ENCODE results near the gene ADCY10.

The ADCY10 gene

DNA sequence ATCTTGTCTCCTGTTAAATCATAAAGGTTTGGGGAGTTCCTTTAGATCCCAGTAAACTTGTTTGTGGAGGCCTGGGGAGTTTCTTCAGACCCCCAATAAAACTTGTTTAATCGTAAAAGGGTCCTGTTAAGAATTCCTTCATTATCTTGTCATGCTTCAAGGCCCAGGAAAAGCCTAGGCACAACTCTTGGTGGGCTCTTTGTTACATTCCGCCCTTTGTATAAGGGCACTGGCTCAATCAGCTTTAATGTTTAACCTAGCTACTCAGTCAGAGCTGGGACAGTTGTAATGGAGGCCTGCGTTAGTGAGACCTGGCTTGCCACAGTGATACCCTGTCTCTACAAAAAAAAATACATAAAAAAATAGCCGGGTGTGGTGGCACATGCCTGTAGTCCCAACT lies 115.0 kb downstream of the ADCY10 start (continued):
- no peak for TF ChIP-seq CSDC2 (CRISPR knock-in tag; IDR thresholded peaks at IDR 0.05)

DNA sequence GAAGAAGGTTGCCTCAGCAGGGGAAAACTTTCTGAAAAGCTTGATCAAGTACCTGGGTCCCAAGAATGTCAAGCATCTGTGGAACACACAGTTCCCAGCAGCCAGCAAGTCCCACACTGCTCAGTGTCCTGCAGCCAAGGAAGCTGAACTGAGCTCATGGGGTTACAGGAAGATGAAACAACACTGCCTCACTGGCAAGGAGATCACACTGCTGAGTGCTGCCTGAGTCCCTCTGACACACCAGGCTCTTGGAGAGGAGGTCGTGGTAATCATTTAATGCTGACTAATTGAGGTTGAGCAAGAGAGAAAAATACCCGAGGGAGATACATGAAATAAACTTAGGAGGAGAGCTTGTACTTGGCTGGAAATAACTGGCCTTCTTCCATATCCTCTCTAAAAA lies 116.9 kb downstream of the ADCY10 start:
- peak; percentile 97 for ATAC-seq

GRCh38 chr1:167795810-167796740 lies 117.9 kb downstream of the ADCY10 start:
- TF ChIP-seq SNAI2 (CRISPR knock-in tag; IDR thresholded peaks at IDR 0.05) (no peak), GLIS3 (CRISPR knock-in tag; IDR thresholded peaks at IDR 0.05) (no peak), ARNTL (CRISPR knock-in tag; IDR thresholded peaks at IDR 0.05; ENCODE audit: borderline replicate concordance, low read depth) (no peak), ZFP30 (CRISPR knock-in tag; IDR thresholded peaks at IDR 0.05) (no peak), PPARA (CRISPR knock-in tag; IDR thresholded peaks at IDR 0.05; ENCODE audit: borderline replicate concordance) (no peak), CREB5 (CRISPR knock-in tag; IDR thresholded peaks at IDR 0.05; ENCODE audit: low read depth) (no peak), POU6F1 (CRISPR knock-in tag; IDR thresholded peaks at IDR 0.05; ENCODE audit: borderline replicate concordance, low read depth) (no peak), CSDC2 (CRISPR knock-in tag; IDR thresholded peaks at IDR 0.05) (no peak), OSR1 (CRISPR knock-in tag; IDR thresholded peaks at IDR 0.05) (no peak), ZFP3 (CRISPR knock-in tag; IDR thresholded peaks at IDR 0.05) (no peak)
- ATAC-seq: no peak

More for the DNA sequence above, 116.9 kb downstream of the ADCY10 start:
- TF ChIP-seq ZNF565 (CRISPR knock-in tag; conservative IDR thresholded peaks at IDR 0.05; ENCODE audit: low read depth): no peak
- TF ChIP-seq TSHZ2 (CRISPR knock-in tag; IDR thresholded peaks at IDR 0.05): no peak
- TF ChIP-seq GLIS3 (CRISPR knock-in tag; IDR thresholded peaks at IDR 0.05): no peak
- TF ChIP-seq OSR1 (CRISPR knock-in tag; IDR thresholded peaks at IDR 0.05): no peak
- no peak for TF ChIP-seq ZC3H10 (CRISPR knock-in tag; IDR thresholded peaks at IDR 0.05)
- TF ChIP-seq ISL1 (CRISPR knock-in tag; IDR thresholded peaks at IDR 0.05): no peak
- TF ChIP-seq ZFP3 (CRISPR knock-in tag; IDR thresholded peaks at IDR 0.05): no peak
- no peak for TF ChIP-seq BACH2 (CRISPR knock-in tag; IDR thresholded peaks at IDR 0.05; ENCODE audit: borderline replicate concordance)
- no peak for TF ChIP-seq CSRNP3 (CRISPR knock-in tag; IDR thresholded peaks at IDR 0.05)
- TF ChIP-seq PPARA (CRISPR knock-in tag; IDR thresholded peaks at IDR 0.05; ENCODE audit: borderline replicate concordance): no peak
- TF ChIP-seq ESRRG (CRISPR knock-in tag; IDR thresholded peaks at IDR 0.05): no peak
- TF ChIP-seq PATZ1 (CRISPR knock-in tag; IDR thresholded peaks at IDR 0.05; ENCODE audit: borderline replicate concordance): no peak
- no peak for TF ChIP-seq ZFP30 (CRISPR knock-in tag; IDR thresholded peaks at IDR 0.05)
- TF ChIP-seq CSDC2 (CRISPR knock-in tag; IDR thresholded peaks at IDR 0.05): no peak

All from SK-N-SH treated with all-trans-retinoic acid at 6 μM for 48 hours (cell line).